ENCODE results near the gene TMEM259. TPM values are rescaled to one million over a fixed set of nuclear protein-coding genes. Genes with fewer than 3 reads are reported as not detected.

The TMEM259 gene
- total RNA-seq, 4 donors from 2014 or later, result 101 to 182 (median 146) TPM

- 89 to 93% methylated on average over 8 to 18 of the region's 45 CpGs for WGBS, 2 donors
- H3K9me3 ChIP-seq, result no peaks in the 10 kb centered on the region
- peak overlapping the region in 2 of 4 donors; percentile 2 to 28 for H3K4me3 ChIP-seq
- no peak for TF ChIP-seq POLR2A (IDR thresholded peaks at IDR 0.05)
- no peak for TF ChIP-seq CTCF (IDR thresholded peaks at IDR 0.05)
- H3K36me3 ChIP-seq, result peaks cover 34 to 54% (median 38%) of the 10 kb centered on the region in 3 donors
- peaks cover 0 to 14% (median 0%) of the 10 kb centered on the region in 4 donors for H3K27me3 ChIP-seq
- DNase-seq, result no peak
- peak overlapping the region in 3 of 4 donors; percentile 39 to 75 (median 65) for H3K27ac ChIP-seq
- H3K4me1 ChIP-seq, result peaks cover 0 to 17% (median 0%) of the 10 kb centered on the region in 3 donors
- intact Hi-C loops (cut with DNase I), result no loop called here
Measured at GRCh38 chr19:1008268-1009040, 12.5 kb downstream of the TMEM259 start.

GRCh38 chr19:1007399-1008251 is 13.3 kb downstream of the TMEM259 start:
- intact Hi-C loops (cut with DNase I), result no loop called here
- WGBS, 2 donors, result 90% methylated on average over 8 to 17 of the region's 73 CpGs
- peaks cover 0 to 17% (median 0%) of the 10 kb centered on the region in 3 donors for H3K4me1 ChIP-seq

GRCh38 chr19:1006711-1007398 is 14.1 kb downstream of the TMEM259 start:
- H3K27ac ChIP-seq, result no peak overlapping the region
- no peaks in the 10 kb centered on the region for H3K9me3 ChIP-seq
- H3K4me3 ChIP-seq, result no peak overlapping the region
- no peak for DNase-seq
- intact Hi-C loops (cut with DNase I), result no loop called here
- TF ChIP-seq CTCF (IDR thresholded peaks at IDR 0.05) (no peak), POLR2A (IDR thresholded peaks at IDR 0.05) (no peak)
- 67 to 77% methylated on average over 17 to 18 of the region's 27 CpGs for WGBS, 2 donors
- peaks cover under 1 to 18% (median under 1%) of the 10 kb centered on the region in 3 donors for H3K4me1 ChIP-seq
- H3K27me3 ChIP-seq, result peaks cover 0 to 30% (median under 1%) of the 10 kb centered on the region in 4 donors
- H3K36me3 ChIP-seq, result peaks cover 19 to 38% (median 29%) of the 10 kb centered on the region in 3 donors

More at GRCh38 chr19:1007399-1008251, 13.3 kb downstream of the TMEM259 start:
- Histone ChIP-seq H3K9me3 (no peaks in the 10 kb centered on the region), H3K27ac (no peak overlapping the region), H3K4me3 (no peak overlapping the region), H3K27me3 (peaks cover 0 to 23% (median 0%) of the 10 kb centered on the region in 4 donors), H3K36me3 (peaks cover 27 to 46% (median 36%) of the 10 kb centered on the region in 3 donors)
- TF ChIP-seq POLR2A (IDR thresholded peaks at IDR 0.05) (no peak), CTCF (IDR thresholded peaks at IDR 0.05) (no peak)
- DNase-seq, result no peak

GRCh38 chr19:1004803-1005664 is 15.9 kb downstream of the TMEM259 start:
- intact Hi-C loops (cut with DNase I), result no loop called here
- no peak overlapping the region for H3K27ac ChIP-seq
- H3K4me3 ChIP-seq, result no peak overlapping the region
- H3K9me3 ChIP-seq, result no peaks in the 10 kb centered on the region
- H3K36me3 ChIP-seq, result peaks cover 4 to 20% (median 10%) of the 10 kb centered on the region in 3 donors
- H3K27me3 ChIP-seq, result peaks cover 5 to 48% (median 11%) of the 10 kb centered on the region in 4 donors
- H3K4me1 ChIP-seq, result peaks cover 10 to 31% (median 19%) of the 10 kb centered on the region in 3 donors
- WGBS, 2 donors, result 79 to 86% methylated on average over 19 to 27 of the region's 70 CpGs
- TF ChIP-seq POLR2A (IDR thresholded peaks at IDR 0.05), result no peak
- TF ChIP-seq CTCF (IDR thresholded peaks at IDR 0.05), result no peak
- DNase-seq, result no peak

All from esophagus squamous epithelium (tissue), 5 donors.